ENCODE measurements around the gene RGL1.

The RGL1 gene

GRCh38 chr1:183819059-183819458, 14.1 kb downstream of the RGL1 start:
- no peak for DNase-seq (ENCODE audit: low read depth in 2 of 2, low spot score in 1 of 2)

GRCh38 chr1:183821309-183821888, 16.5 kb downstream of the RGL1 start:
- no peak for DNase-seq (ENCODE audit: low read depth in 2 of 2, low spot score in 1 of 2)

- DNase-seq (ENCODE audit: low read depth in 2 of 2, low spot score in 1 of 2) = no peak
These were observed 17.1 kb downstream of the RGL1 start for GRCh38 chr1:183821889-183822611.

- DNase-seq (ENCODE audit: low read depth in 2 of 2, low spot score in 1 of 2) = no peak
These were observed 19.4 kb downstream of the RGL1 start for GRCh38 chr1:183824291-183824690.

GRCh38 chr1:183827801-183828200, 22.9 kb downstream of the RGL1 start:
- no peak for DNase-seq (ENCODE audit: low read depth in 2 of 2, low spot score in 1 of 2)

- DNase-seq (ENCODE audit: low read depth in 2 of 2, low spot score in 1 of 2) = no peak
These were observed 25.5 kb downstream of the RGL1 start for GRCh38 chr1:183830389-183830788.

- no peak for DNase-seq (ENCODE audit: low read depth in 2 of 2, low spot score in 1 of 2)
These were observed 26.4 kb downstream of the RGL1 start for GRCh38 chr1:183831311-183831710.

- no peak for DNase-seq (ENCODE audit: low read depth in 2 of 2, low spot score in 1 of 2)
These were observed 27.5 kb downstream of the RGL1 start for GRCh38 chr1:183832459-183832858.

GRCh38 chr1:183834568-183834967, 29.6 kb downstream of the RGL1 start:
- DNase-seq (ENCODE audit: low read depth in 2 of 2, low spot score in 1 of 2) = no peak

- no peak for DNase-seq (ENCODE audit: low read depth in 2 of 2, low spot score in 1 of 2)
These were observed 31.7 kb downstream of the RGL1 start for GRCh38 chr1:183836598-183836997.

- DNase-seq (ENCODE audit: low read depth in 2 of 2, low spot score in 1 of 2) = no peak
These were observed 32.1 kb downstream of the RGL1 start for GRCh38 chr1:183837062-183837461.

GRCh38 chr1:183838221-183838620, 33.3 kb downstream of the RGL1 start:
- no peak for DNase-seq (ENCODE audit: low read depth in 2 of 2, low spot score in 1 of 2)

- no peak for DNase-seq (ENCODE audit: low read depth in 2 of 2, low spot score in 1 of 2)
These were observed 35.2 kb downstream of the RGL1 start for GRCh38 chr1:183840140-183840539.

GRCh38 chr1:183841550-183841949, 36.6 kb downstream of the RGL1 start:
- DNase-seq (ENCODE audit: low read depth in 2 of 2, low spot score in 1 of 2) = no peak

GRCh38 chr1:183841950-183842794, 37.3 kb downstream of the RGL1 start:
- no peak for DNase-seq (ENCODE audit: low read depth in 2 of 2, low spot score in 1 of 2)

GRCh38 chr1:183842795-183843144, 37.9 kb downstream of the RGL1 start:
- no peak for DNase-seq (ENCODE audit: low read depth in 2 of 2, low spot score in 1 of 2)

- no peak for DNase-seq (ENCODE audit: low read depth in 2 of 2, low spot score in 1 of 2)
These were observed 39.9 kb downstream of the RGL1 start for GRCh38 chr1:183844806-183845205.

GRCh38 chr1:183845681-183846080, 40.8 kb downstream of the RGL1 start:
- DNase-seq (ENCODE audit: low read depth in 2 of 2, low spot score in 1 of 2) = no peak

- no peak for DNase-seq (ENCODE audit: low read depth in 2 of 2, low spot score in 1 of 2)
These were observed 42.7 kb downstream of the RGL1 start for GRCh38 chr1:183847641-183848040.

- DNase-seq (ENCODE audit: low read depth in 2 of 2, low spot score in 1 of 2) = no peak
These were observed 45.9 kb downstream of the RGL1 start for GRCh38 chr1:183850852-183851251.

- no peak for DNase-seq (ENCODE audit: low read depth in 2 of 2, low spot score in 1 of 2)
These were observed 54.2 kb downstream of the RGL1 start for GRCh38 chr1:183859119-183859518.

GRCh38 chr1:183859831-183860230, 54.9 kb downstream of the RGL1 start:
- no peak for DNase-seq (ENCODE audit: low read depth in 2 of 2, low spot score in 1 of 2)
